Gastrocnemius medialis (tissue), 4 donors: ENCODE data around the gene PLCB3.

Source experiments
- POLR2A ChIP-seq, 2 donors: fragments of 450-650 bp; IDR thresholded peaks; one replicate each; pipeline ENCODE4 v1.6.1; 2017; ENCODE audit warnings: antibody characterized with exemption in 2 of 2, mild to moderate bottlenecking in 2 of 2, moderate library complexity in 2 of 2
- TF ChIP-seq, protein P1 (sequence below), 5 experiments: fragments of 450-650 bp in 3 of 5; fragments of 200-600 bp in 2 of 5; sonication (generic) in 2 of 5; IDR thresholded peaks in 4 of 5; conservative IDR thresholded peaks in 1 of 5; 1 replicate in 4 of 5; 2 replicates in 1 of 5; pipeline ENCODE4 v1.5.1; 2016 to 2019; ENCODE audit warnings: antibody characterized with exemption in 5 of 5, mild to moderate bottlenecking in 3 of 5, moderate library complexity in 3 of 5

DNA sequence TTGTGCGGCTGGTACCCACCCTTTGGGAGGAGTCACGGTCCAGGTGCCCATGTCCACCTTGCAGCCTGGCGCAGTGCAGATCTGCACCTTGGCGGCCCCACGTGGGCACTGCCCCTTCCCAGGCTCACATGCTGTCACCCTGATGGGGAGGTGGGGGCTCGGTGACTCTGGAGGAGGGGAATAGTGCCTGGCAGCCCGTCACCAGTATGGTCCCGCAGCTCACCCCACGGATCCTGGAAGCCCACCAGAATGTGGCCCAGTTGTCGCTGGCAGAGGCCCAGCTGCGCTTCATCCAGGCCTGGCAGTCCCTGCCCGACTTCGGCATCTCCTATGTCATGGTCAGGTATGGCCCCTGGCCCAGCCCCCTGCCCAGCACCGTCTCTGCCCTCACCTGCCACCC is 30.5 kb upstream of the PLCB3 start:
- TF ChIP-seq, protein P1, sequence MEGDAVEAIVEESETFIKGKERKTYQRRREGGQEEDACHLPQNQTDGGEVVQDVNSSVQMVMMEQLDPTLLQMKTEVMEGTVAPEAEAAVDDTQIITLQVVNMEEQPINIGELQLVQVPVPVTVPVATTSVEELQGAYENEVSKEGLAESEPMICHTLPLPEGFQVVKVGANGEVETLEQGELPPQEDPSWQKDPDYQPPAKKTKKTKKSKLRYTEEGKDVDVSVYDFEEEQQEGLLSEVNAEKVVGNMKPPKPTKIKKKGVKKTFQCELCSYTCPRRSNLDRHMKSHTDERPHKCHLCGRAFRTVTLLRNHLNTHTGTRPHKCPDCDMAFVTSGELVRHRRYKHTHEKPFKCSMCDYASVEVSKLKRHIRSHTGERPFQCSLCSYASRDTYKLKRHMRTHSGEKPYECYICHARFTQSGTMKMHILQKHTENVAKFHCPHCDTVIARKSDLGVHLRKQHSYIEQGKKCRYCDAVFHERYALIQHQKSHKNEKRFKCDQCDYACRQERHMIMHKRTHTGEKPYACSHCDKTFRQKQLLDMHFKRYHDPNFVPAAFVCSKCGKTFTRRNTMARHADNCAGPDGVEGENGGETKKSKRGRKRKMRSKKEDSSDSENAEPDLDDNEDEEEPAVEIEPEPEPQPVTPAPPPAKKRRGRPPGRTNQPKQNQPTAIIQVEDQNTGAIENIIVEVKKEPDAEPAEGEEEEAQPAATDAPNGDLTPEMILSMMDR (IDR thresholded peaks at IDR 0.05 in 4 of 5, conservative IDR thresholded peaks at IDR 0.05 in 1 of 5) = no peak
- TF ChIP-seq POLR2A (IDR thresholded peaks at IDR 0.05) = no peak
